HG03469 (cell line): ENCODE results near the gene KCNK10.

Experiments
- ATAC-seq: cut with Tn5 transposase; IDR thresholded peaks from one replicate; pipeline ENCODE4 v1.9.1; 2021; ENCODE audit warnings: mild to moderate bottlenecking, moderate library complexity, moderate number of reproducible peaks; ENCODE audit not compliant: unreplicated experiment

KCNK10 gene

GRCh38 chr14:88322504-88323085, 474 bp downstream of the KCNK10 start:
- no peak for ATAC-seq

- no peak for ATAC-seq
Observed at GRCh38 chr14:88321692-88322503, 1.2 kb downstream of the KCNK10 start.

GRCh38 chr14:88318406-88318805, 4.7 kb downstream of the KCNK10 start:
- ATAC-seq, result no peak

- ATAC-seq, result no peak
Observed at GRCh38 chr14:88316521-88316920, 6.5 kb downstream of the KCNK10 start.

GRCh38 chr14:88312257-88312656, 10.8 kb downstream of the KCNK10 start:
- no peak for ATAC-seq

GRCh38 chr14:88311780-88312179, 11.3 kb downstream of the KCNK10 start:
- no peak for ATAC-seq

- no peak for ATAC-seq
Observed at GRCh38 chr14:88310449-88310848, 12.6 kb downstream of the KCNK10 start.

- ATAC-seq, result no peak
Observed at GRCh38 chr14:88310021-88310420, 13.0 kb downstream of the KCNK10 start.

- ATAC-seq, result no peak
Observed at GRCh38 chr14:88305528-88306322, 17.3 kb downstream of the KCNK10 start.

GRCh38 chr14:88303041-88303440, 20.0 kb downstream of the KCNK10 start:
- no peak for ATAC-seq

- no peak for ATAC-seq
Observed at GRCh38 chr14:88301381-88301780, 21.7 kb downstream of the KCNK10 start.

GRCh38 chr14:88300817-88301216, 22.3 kb downstream of the KCNK10 start:
- no peak for ATAC-seq

GRCh38 chr14:88299865-88300530, 23.1 kb downstream of the KCNK10 start:
- no peak for ATAC-seq

- no peak for ATAC-seq
Observed at GRCh38 chr14:88297306-88297705, 25.8 kb downstream of the KCNK10 start.

- ATAC-seq, result no peak
Observed at GRCh38 chr14:88296351-88296750, 26.7 kb downstream of the KCNK10 start.

GRCh38 chr14:88289996-88290395, 33.1 kb downstream of the KCNK10 start:
- no peak for ATAC-seq

- ATAC-seq, result no peak
Observed at GRCh38 chr14:88289234-88289633, 33.8 kb downstream of the KCNK10 start.

GRCh38 chr14:88286309-88286708, 36.8 kb downstream of the KCNK10 start:
- no peak for ATAC-seq

- ATAC-seq, result no peak
Observed at GRCh38 chr14:88281447-88281846, 41.6 kb downstream of the KCNK10 start.

- no peak for ATAC-seq
Observed at GRCh38 chr14:88276923-88277596, 46.0 kb downstream of the KCNK10 start.
